Astrocyte of the cerebellum (primary cell): ENCODE measurements around the gene CALCR.

ENCODE experiments used
- DNase-seq: peaks from one replicate; pipeline ENCODE4 v3.0.0-alpha.2; 2011; ENCODE audit warnings: low read depth
- H3K4me3 ChIP-seq: 2 replicates; pipeline ENCODE4 v1.5.1; 2011; ENCODE audit warnings: mild to moderate bottlenecking, low read depth, low read length, moderate library complexity
- CTCF ChIP-seq: IDR thresholded peaks from 2 replicates; pipeline ENCODE4 v1.5.1; 2012; ENCODE audit warnings: low read length, low read depth, moderate library complexity, mild to moderate bottlenecking; ENCODE audit errors: missing control alignments
- in situ Hi-C: cut with HindIII; loops from 2 replicates; pipeline ENCODE4 v1.10.0; 2017; ENCODE audit warnings: low sequenced_read_pairs

Gene CALCR

GRCh38 chr7:93575555-93576399, 1.3 kb upstream of the CALCR start:
- no peak for TF ChIP-seq CTCF
- in situ Hi-C loops: no loop called here
- no peak for DNase-seq
- H3K4me3 ChIP-seq: no peak overlapping the region

- TF ChIP-seq CTCF: no peak
- H3K4me3 ChIP-seq: no peak overlapping the region
- no peak for DNase-seq
- in situ Hi-C loops: no loop called here
These were observed 267 bp downstream of the CALCR start for GRCh38 chr7:93574269-93574645.

GRCh38 chr7:93569189-93569588, 5.3 kb downstream of the CALCR start:
- H3K4me3 ChIP-seq: no peak overlapping the region
- in situ Hi-C loops: no loop called here
- no peak for TF ChIP-seq CTCF
- DNase-seq: no peak

- no peak for TF ChIP-seq CTCF
- DNase-seq: no peak
- in situ Hi-C loops: no loop called here
These were observed 7.6 kb downstream of the CALCR start for GRCh38 chr7:93566876-93567275.

DNA sequence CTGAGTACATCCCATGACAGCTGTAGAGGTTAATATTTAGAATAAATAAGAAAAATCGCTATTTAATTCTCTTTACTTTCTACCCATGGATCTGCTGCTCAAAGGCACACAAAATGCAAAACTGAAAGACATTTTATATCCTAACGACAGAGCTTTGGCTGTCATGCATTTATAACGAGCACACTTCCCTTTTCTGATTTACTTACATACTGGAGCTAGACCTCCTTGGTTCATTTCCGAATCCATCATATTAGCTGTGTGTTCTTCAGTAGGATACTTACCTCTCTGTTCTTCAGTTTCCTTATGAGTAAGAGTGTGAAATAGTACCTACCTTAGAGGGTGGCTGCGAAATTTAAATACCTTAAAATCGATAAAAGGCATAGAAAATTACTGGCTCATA, 10.9 kb downstream of the CALCR start:
- in situ Hi-C loops: no loop called here
- TF ChIP-seq CTCF: no peak
- no peak overlapping the region for H3K4me3 ChIP-seq
- no peak for DNase-seq

More at GRCh38 chr7:93566876-93567275, 7.6 kb downstream of the CALCR start:
- H3K4me3 ChIP-seq: no peak overlapping the region

DNA sequence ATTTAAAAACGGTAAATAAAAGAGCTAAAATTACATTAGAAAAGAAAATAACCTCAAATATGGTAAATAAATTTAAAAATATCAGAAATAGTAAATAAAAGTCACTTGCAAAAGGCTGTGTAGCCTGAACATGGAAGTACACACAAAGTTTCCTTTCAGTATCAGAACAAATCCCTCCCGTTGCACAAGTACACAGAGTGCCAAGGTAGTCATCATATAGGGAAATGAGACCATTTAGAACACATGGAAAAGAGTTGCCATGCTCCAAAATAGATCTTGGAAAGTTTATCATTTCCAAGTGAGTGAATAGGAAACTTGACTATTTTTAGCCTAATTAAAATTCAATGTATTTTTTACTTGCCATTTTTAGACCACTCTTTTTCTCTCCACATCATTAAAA, 11.6 kb downstream of the CALCR start:
- DNase-seq: no peak
- H3K4me3 ChIP-seq: no peak overlapping the region
- TF ChIP-seq CTCF: no peak
- in situ Hi-C loops: no loop called here
